Measurements from ENCODE around the gene ANKHD1.

ANKHD1 gene

GRCh38 chr5:140388052-140388451, 13.6 kb upstream of the ANKHD1 start:
- Mint-ChIP-seq H3K4me3 (no peak overlapping the region), H3K36me3 (ENCODE audit: insufficient read depth) (peaks cover 1% of the 10 kb centered on the region), H3K27ac (ENCODE audit: low read depth) (no peak overlapping the region), H3K9me3 (no peaks in the 10 kb centered on the region), H3K27me3 (no peaks in the 10 kb centered on the region), H3K4me1 (no peaks in the 10 kb centered on the region)
- no peak for ATAC-seq (replicated peaks; ENCODE audit: extremely low read depth, poor library complexity, severe bottlenecking)
- DNase-seq (ENCODE audit: low spot score in 2 of 2): no peak

DNA sequence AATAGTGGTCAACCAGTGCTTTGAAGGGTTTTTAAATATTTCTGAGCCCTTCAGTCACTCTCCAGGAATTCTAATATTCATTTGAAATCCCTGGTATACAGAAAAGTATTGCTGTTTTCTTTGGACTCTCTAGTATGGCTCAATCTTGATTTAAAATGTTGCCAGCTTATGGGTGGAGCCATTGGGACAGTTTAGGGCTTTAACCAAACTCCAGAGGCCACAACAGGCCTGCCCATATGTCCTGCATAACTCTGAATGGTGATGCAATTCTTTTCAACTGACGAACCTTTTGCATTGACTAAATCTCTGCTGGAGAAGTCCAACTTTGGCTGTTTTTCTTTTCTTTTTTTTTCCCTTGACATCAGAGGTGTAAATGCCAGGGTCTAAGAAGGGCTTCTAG, 10.3 kb upstream of the ANKHD1 start:
- Mint-ChIP-seq H3K4me1 (no peaks in the 10 kb centered on the region), H3K27ac (ENCODE audit: low read depth) (no peak overlapping the region), H3K9me3 (no peaks in the 10 kb centered on the region), H3K27me3 (no peaks in the 10 kb centered on the region), H3K4me3 (no peak overlapping the region), H3K36me3 (ENCODE audit: insufficient read depth) (no peaks in the 10 kb centered on the region)
- no peak for DNase-seq (ENCODE audit: low spot score in 2 of 2)
- ATAC-seq (replicated peaks; ENCODE audit: extremely low read depth, poor library complexity, severe bottlenecking): no peak

GRCh38 chr5:140391732-140392131, 9.9 kb upstream of the ANKHD1 start:
- no peaks in the 10 kb centered on the region for H3K9me3 Mint-ChIP-seq
- no peak overlapping the region for H3K4me3 Mint-ChIP-seq
- H3K27ac Mint-ChIP-seq (ENCODE audit: low read depth): no peak overlapping the region
- H3K4me1 Mint-ChIP-seq: no peaks in the 10 kb centered on the region
- H3K27me3 Mint-ChIP-seq: no peaks in the 10 kb centered on the region
- ATAC-seq (replicated peaks; ENCODE audit: extremely low read depth, poor library complexity, severe bottlenecking) (no peak), DNase-seq (ENCODE audit: low spot score in 2 of 2) (no peak)
- no peaks in the 10 kb centered on the region for H3K36me3 Mint-ChIP-seq (ENCODE audit: insufficient read depth)

GRCh38 chr5:140393738-140394137, 7.9 kb upstream of the ANKHD1 start:
- ATAC-seq (replicated peaks; ENCODE audit: extremely low read depth, poor library complexity, severe bottlenecking): no peak
- Mint-ChIP-seq H3K27ac (ENCODE audit: low read depth) (no peak overlapping the region), H3K36me3 (ENCODE audit: insufficient read depth) (no peaks in the 10 kb centered on the region), H3K27me3 (no peaks in the 10 kb centered on the region), H3K4me1 (no peaks in the 10 kb centered on the region), H3K4me3 (no peak overlapping the region), H3K9me3 (no peaks in the 10 kb centered on the region)
- DNase-seq (ENCODE audit: low spot score in 2 of 2): no peak

DNA sequence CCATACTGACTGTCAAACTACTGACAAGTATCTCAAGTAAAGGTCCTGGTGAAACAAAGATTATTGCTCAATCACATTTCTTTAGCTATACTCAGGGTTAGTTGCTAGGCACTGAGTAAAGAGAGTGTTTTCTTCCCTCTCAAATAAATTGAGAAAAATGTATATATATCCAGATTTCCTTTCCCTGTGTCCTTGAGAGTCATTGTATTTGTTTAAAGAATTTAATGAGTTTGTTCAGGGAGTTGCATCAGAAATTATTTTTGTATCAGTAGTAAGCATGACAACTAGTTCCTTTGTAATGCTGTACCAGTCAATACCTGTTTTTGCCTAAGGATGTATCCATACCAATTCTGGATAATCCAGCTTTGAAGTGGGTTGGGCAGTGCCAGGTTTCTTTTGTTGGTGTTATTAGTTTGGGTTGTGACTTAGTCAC, 3.2 kb upstream of the ANKHD1 start:
- no peaks in the 10 kb centered on the region for H3K9me3 Mint-ChIP-seq
- ATAC-seq (replicated peaks; ENCODE audit: extremely low read depth, poor library complexity, severe bottlenecking): no peak
- no peak overlapping the region for H3K27ac Mint-ChIP-seq (ENCODE audit: low read depth)
- H3K4me3 Mint-ChIP-seq: no peak overlapping the region
- peaks cover 12% of the 10 kb centered on the region for H3K4me1 Mint-ChIP-seq
- peaks cover under 1% of the 10 kb centered on the region for H3K36me3 Mint-ChIP-seq (ENCODE audit: insufficient read depth)
- DNase-seq (ENCODE audit: low spot score in 2 of 2): no peak
- H3K27me3 Mint-ChIP-seq: no peaks in the 10 kb centered on the region

GRCh38 chr5:140399979-140400729, 1.5 kb upstream of the ANKHD1 start:
- peak in 1 of 2 donors; percentile 13 for DNase-seq (ENCODE audit: low spot score in 2 of 2)
- Mint-ChIP-seq H3K4me3 (no peak overlapping the region), H3K4me1 (peaks cover 27% of the 10 kb centered on the region), H3K9me3 (no peaks in the 10 kb centered on the region), H3K36me3 (ENCODE audit: insufficient read depth) (peaks cover 6% of the 10 kb centered on the region), H3K27me3 (no peaks in the 10 kb centered on the region), H3K27ac (ENCODE audit: low read depth) (no peak overlapping the region)
- no peak for ATAC-seq (replicated peaks; ENCODE audit: extremely low read depth, poor library complexity, severe bottlenecking)

- no peak overlapping the region for H3K4me3 Mint-ChIP-seq
- no peaks in the 10 kb centered on the region for H3K9me3 Mint-ChIP-seq
- DNase-seq (ENCODE audit: low spot score in 2 of 2) (peak; percentile 73 to 78), ATAC-seq (replicated peaks; ENCODE audit: extremely low read depth, poor library complexity, severe bottlenecking) (peak; percentile 67)
- H3K36me3 Mint-ChIP-seq (ENCODE audit: insufficient read depth): peaks cover 6% of the 10 kb centered on the region
- no peak overlapping the region for H3K27ac Mint-ChIP-seq (ENCODE audit: low read depth)
- peaks cover 31% of the 10 kb centered on the region for H3K4me1 Mint-ChIP-seq
- H3K27me3 Mint-ChIP-seq: no peaks in the 10 kb centered on the region
Measured at GRCh38 chr5:140400730-140401361, 787 bp upstream of the ANKHD1 start.

- H3K36me3 Mint-ChIP-seq (ENCODE audit: insufficient read depth): peaks cover 16% of the 10 kb centered on the region
- H3K4me3 Mint-ChIP-seq: no peak overlapping the region
- ATAC-seq (replicated peaks; ENCODE audit: extremely low read depth, poor library complexity, severe bottlenecking) (peak; percentile 1), DNase-seq (ENCODE audit: low spot score in 2 of 2) (peak in 1 of 2 donors; percentile 24)
- H3K9me3 Mint-ChIP-seq: no peaks in the 10 kb centered on the region
- H3K27me3 Mint-ChIP-seq: no peaks in the 10 kb centered on the region
- H3K27ac Mint-ChIP-seq (ENCODE audit: low read depth): no peak overlapping the region
- peaks cover 31% of the 10 kb centered on the region for H3K4me1 Mint-ChIP-seq
Measured at GRCh38 chr5:140402258-140403074, 833 bp downstream of the ANKHD1 start.

GRCh38 chr5:140403613-140404012, 2.0 kb downstream of the ANKHD1 start:
- peaks cover 31% of the 10 kb centered on the region for H3K4me1 Mint-ChIP-seq
- DNase-seq (ENCODE audit: low spot score in 2 of 2): no peak
- H3K4me3 Mint-ChIP-seq: no peak overlapping the region
- H3K27me3 Mint-ChIP-seq: no peaks in the 10 kb centered on the region
- H3K9me3 Mint-ChIP-seq: no peaks in the 10 kb centered on the region
- H3K27ac Mint-ChIP-seq (ENCODE audit: low read depth): peak overlapping the region; percentile 35
- no peak for ATAC-seq (replicated peaks; ENCODE audit: extremely low read depth, poor library complexity, severe bottlenecking)
- H3K36me3 Mint-ChIP-seq (ENCODE audit: insufficient read depth): peaks cover 18% of the 10 kb centered on the region

DNA sequence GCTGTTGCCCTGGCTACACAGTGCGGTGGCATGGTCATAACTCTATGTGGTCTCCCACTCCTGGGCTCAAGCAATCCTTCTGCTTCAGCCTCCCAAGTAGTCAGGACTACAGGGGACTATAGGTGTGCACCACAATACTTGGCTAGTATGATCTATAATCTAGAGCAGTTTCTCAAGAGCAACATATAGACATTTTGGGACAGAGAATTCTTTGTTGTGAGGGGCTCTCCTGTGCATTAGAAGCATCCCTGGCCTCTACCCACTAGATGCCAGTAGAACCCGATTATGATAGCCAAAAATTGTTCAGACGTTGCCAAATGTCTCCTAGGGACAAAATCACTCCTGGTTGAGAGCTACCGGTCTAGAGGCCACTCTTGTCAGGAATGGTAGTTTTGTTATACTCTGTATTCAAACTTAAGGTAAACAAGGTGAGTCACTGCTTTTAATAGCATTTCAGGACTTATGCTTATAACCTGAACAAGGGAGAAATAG, 7.2 kb downstream of the ANKHD1 start:
- DNase-seq (ENCODE audit: low spot score in 2 of 2) (no peak), ATAC-seq (replicated peaks; ENCODE audit: extremely low read depth, poor library complexity, severe bottlenecking) (no peak)
- no peaks in the 10 kb centered on the region for H3K9me3 Mint-ChIP-seq
- H3K4me3 Mint-ChIP-seq: no peak overlapping the region
- H3K27ac Mint-ChIP-seq (ENCODE audit: low read depth): no peak overlapping the region
- peaks cover 33% of the 10 kb centered on the region for H3K4me1 Mint-ChIP-seq
- no peaks in the 10 kb centered on the region for H3K27me3 Mint-ChIP-seq
- peaks cover 21% of the 10 kb centered on the region for H3K36me3 Mint-ChIP-seq (ENCODE audit: insufficient read depth)

GRCh38 chr5:140413230-140413629, 11.6 kb downstream of the ANKHD1 start:
- Mint-ChIP-seq H3K9me3 (no peaks in the 10 kb centered on the region), H3K36me3 (ENCODE audit: insufficient read depth) (peaks cover 13% of the 10 kb centered on the region), H3K4me3 (no peak overlapping the region), H3K27ac (ENCODE audit: low read depth) (peak overlapping the region; percentile 9), H3K4me1 (peaks cover 33% of the 10 kb centered on the region), H3K27me3 (no peaks in the 10 kb centered on the region)
- no peak for DNase-seq (ENCODE audit: low spot score in 2 of 2)
- ATAC-seq (replicated peaks; ENCODE audit: extremely low read depth, poor library complexity, severe bottlenecking): no peak

DNA sequence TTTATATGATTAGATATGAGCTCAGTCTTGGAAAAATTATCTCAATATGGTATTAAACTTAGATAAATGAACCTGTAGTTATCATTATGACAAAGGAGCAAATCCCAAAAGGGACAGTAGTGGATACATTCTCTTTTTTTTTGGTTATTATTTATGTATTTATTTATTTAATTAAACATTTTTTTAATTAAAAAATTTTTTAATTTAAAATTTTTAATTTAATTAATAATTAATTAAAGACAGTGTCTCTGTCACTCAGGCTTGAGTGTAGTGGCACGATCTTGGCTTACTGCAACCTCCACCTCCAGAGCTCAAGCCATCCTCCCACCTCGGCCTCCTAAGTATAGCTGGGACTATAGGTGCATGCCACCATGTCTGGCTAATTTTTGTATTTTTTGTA, 15.6 kb downstream of the ANKHD1 start:
- H3K27ac Mint-ChIP-seq (ENCODE audit: low read depth): no peak overlapping the region
- H3K27me3 Mint-ChIP-seq: no peaks in the 10 kb centered on the region
- H3K9me3 Mint-ChIP-seq: no peaks in the 10 kb centered on the region
- peaks cover 64% of the 10 kb centered on the region for H3K4me1 Mint-ChIP-seq
- H3K4me3 Mint-ChIP-seq: no peak overlapping the region
- DNase-seq (ENCODE audit: low spot score in 2 of 2) (no peak), ATAC-seq (replicated peaks; ENCODE audit: extremely low read depth, poor library complexity, severe bottlenecking) (no peak)
- peaks cover 19% of the 10 kb centered on the region for H3K36me3 Mint-ChIP-seq (ENCODE audit: insufficient read depth)

Measured in central memory CD8-positive, alpha-beta T cell (primary cell).